GM10847 (cell line): ENCODE data around the gene ZXDC.

Source experiments
- POLR2A ChIP-seq: IDR thresholded peaks from 2 replicates; pipeline ENCODE4 v1.6.1; 2011; ENCODE audit not compliant: insufficient read length; ENCODE audit errors: extremely low read depth

Gene ZXDC

GRCh38 chr3:126389112-126389793 lies 86.4 kb downstream of the ZXDC start:
- TF ChIP-seq POLR2A, result no peak
